IMR-90 (cell line): ENCODE measurements around the gene EFHB. TPM values are rescaled to one million over a fixed set of nuclear protein-coding genes. Genes with fewer than 3 reads are reported as not detected.

Experiments used
- ATAC-seq: fragments of 200-7000 bp; cut with Tn5 transposase; 2 replicates; pipeline ENCODE4 v1.9.1; 2020; ENCODE audit warnings: low read depth, mild to moderate bottlenecking, moderate library complexity
- BruUV-seq: library from RNA; stranded (reverse); fragments of 400-500 nt; replicated peaks from 2 replicates; lab custom pipeline; 2021; lab: Mats Ljungman, UMichigan
- CTCF ChIA-PET: fragments of 300-600 bp; formaldehyde crosslinking; extraction: SDS; loops from one replicate; lab custom pipeline; 2021; ENCODE audit warnings: antibody characterized with exemption; lab: Yijun Ruan, JAX
- POLR2A ChIA-PET: fragments of 300-600 bp; sonication (Branson Sonifier 250); formaldehyde crosslinking; loops from one replicate; lab custom pipeline; 2022; ENCODE audit warnings: antibody characterized with exemption; ENCODE audit not compliant: unreplicated experiment; lab: Charles Lee
- DNase-seq: peaks from one replicate; pipeline ENCODE4 v3.0.0; 2013
- H2AFZ ChIP-seq: replicated peaks from 2 replicates; pipeline ENCODE3; 2013; ENCODE audit warnings: low read length, mild to moderate bottlenecking; ENCODE audit not compliant: poor library complexity
- H2AK5ac ChIP-seq: 2 replicates; pipeline ENCODE4 v1.6.1; 2013; ENCODE audit warnings: low read depth, low read length, inconsistent platforms
- H2AK9ac ChIP-seq: replicated peaks from 2 replicates; pipeline ENCODE3; 2013; ENCODE audit warnings: mild to moderate bottlenecking, low read depth, low read length, moderate library complexity; ENCODE audit not compliant: poor library complexity
- H2BK120ac ChIP-seq: 2 replicates; pipeline ENCODE4 v1.6.1; 2013; ENCODE audit warnings: low read depth, low read length, inconsistent platforms
- H2BK15ac ChIP-seq: 3 replicates; pipeline ENCODE4 v1.6.1; 2013; ENCODE audit warnings: low read depth, low read length, inconsistent platforms
- H2BK20ac ChIP-seq: 2 replicates; pipeline ENCODE4 v1.6.1; 2013; ENCODE audit warnings: low read depth, mild to moderate bottlenecking, inconsistent platforms, low read length, moderate library complexity
- H2BK5ac ChIP-seq: 2 replicates; pipeline ENCODE4 v1.6.1; 2013; ENCODE audit warnings: mild to moderate bottlenecking, low read depth, low read length, inconsistent platforms; ENCODE audit not compliant: poor library complexity, severe bottlenecking
- H3K14ac ChIP-seq: replicated peaks from 2 replicates; pipeline ENCODE4 v1.6.1; 2013; ENCODE audit warnings: low read depth, low read length, inconsistent platforms
- H3K18ac ChIP-seq: 2 replicates; pipeline ENCODE4 v1.6.1; 2013; ENCODE audit warnings: low read depth, low read length, control low read depth
- H3K23ac ChIP-seq: 2 replicates; pipeline ENCODE4 v1.6.1; 2013; ENCODE audit warnings: low read depth, low read length, inconsistent platforms
- H3K27ac ChIP-seq: 2 replicates; pipeline ENCODE4 v1.5.1; 2013; ENCODE audit warnings: mild to moderate bottlenecking, control low read depth, low read length; ENCODE audit not compliant: insufficient read depth
- H3K27me3 ChIP-seq: 2 replicates; pipeline ENCODE4 v1.6.1; 2013; ENCODE audit warnings: low read length; ENCODE audit not compliant: control insufficient read depth, insufficient read depth
- H3K36me3 ChIP-seq: 2 replicates; pipeline ENCODE4 v1.6.1; 2013; ENCODE audit warnings: low read length, mixed read lengths; ENCODE audit not compliant: control insufficient read depth, insufficient read depth
- H3K4ac ChIP-seq: 2 replicates; pipeline ENCODE4 v1.6.1; 2013; ENCODE audit warnings: low read depth, low read length, inconsistent platforms
- H3K4me1 ChIP-seq: 2 replicates; pipeline ENCODE4 v1.6.1; 2013; ENCODE audit warnings: low read length, mixed read lengths; ENCODE audit not compliant: control insufficient read depth, insufficient read depth
- H3K4me2 ChIP-seq: 2 replicates; pipeline ENCODE4 v1.6.1; 2013; ENCODE audit warnings: low read depth, mild to moderate bottlenecking, control low read depth, low read length, moderate library complexity
- H3K4me3 ChIP-seq: 2 replicates; pipeline ENCODE4 v1.5.1; 2013; ENCODE audit warnings: low read depth, mild to moderate bottlenecking, control low read depth, low read length, moderate library complexity; ENCODE audit not compliant: insufficient read depth
- H3K56ac ChIP-seq: 2 replicates; pipeline ENCODE4 v1.6.1; 2013; ENCODE audit warnings: low read length, inconsistent platforms; ENCODE audit not compliant: insufficient read depth; ENCODE audit errors: extremely low read depth
- H3K79me1 ChIP-seq, 2 experiments: 2 replicates each; pipeline ENCODE4 v1.6.1; 2013; ENCODE audit warnings: low read length in 2 of 2, inconsistent platforms in 1 of 2, low read depth in 1 of 2
- H3K9ac ChIP-seq: 2 replicates; pipeline ENCODE4 v1.6.1; 2013; ENCODE audit warnings: low read depth, low read length, control low read depth
- H3K9me1 ChIP-seq: 2 replicates; pipeline ENCODE4 v1.6.1; 2013; ENCODE audit warnings: low read length, inconsistent platforms; ENCODE audit not compliant: insufficient read depth
- H3K9me3 ChIP-seq: 2 replicates; pipeline ENCODE4 v1.6.1; 2013; ENCODE audit warnings: low read length; ENCODE audit not compliant: control insufficient read depth, insufficient read depth
- H4K20me1 ChIP-seq: 2 replicates; pipeline ENCODE4 v1.6.1; 2013; ENCODE audit warnings: low read length, inconsistent platforms; ENCODE audit not compliant: insufficient read depth
- H4K5ac ChIP-seq: 2 replicates; pipeline ENCODE4 v1.6.1; 2013; ENCODE audit warnings: mild to moderate bottlenecking, low read depth, low read length, control low read depth
- H4K8ac ChIP-seq, 2 experiments: 2 replicates each; pipeline ENCODE4 v1.6.1; 2013; ENCODE audit warnings: low read depth in 2 of 2, low read length in 2 of 2, control low read depth in 1 of 2, inconsistent platforms in 1 of 2
- H4K91ac ChIP-seq: 2 replicates; pipeline ENCODE4 v1.6.1; 2013; ENCODE audit warnings: low read depth, low read length, inconsistent platforms; ENCODE audit not compliant: insufficient read depth
- BHLHE40 ChIP-seq: fragments of 150-350 bp; IDR thresholded peaks from 2 replicates; pipeline ENCODE4 v1.6.1; 2016; ENCODE audit warnings: mild to moderate bottlenecking, low read depth, low read length
- CEBPB ChIP-seq: IDR thresholded peaks from 2 replicates; pipeline ENCODE4 v1.6.1; 2012; ENCODE audit warnings: low read depth, low read length, improper control_type of control experiment
- CHD1 ChIP-seq: IDR thresholded peaks from 2 replicates; pipeline ENCODE4 v1.6.1; 2012; ENCODE audit warnings: low read depth, low read length, improper control_type of control experiment
- FOS ChIP-seq: fragments of 150-350 bp; IDR thresholded peaks from 2 replicates; pipeline ENCODE4 v1.6.1; 2016; ENCODE audit warnings: low read depth, low read length
- MXI1 ChIP-seq: IDR thresholded peaks from 2 replicates; pipeline ENCODE4 v1.6.1; 2012; ENCODE audit warnings: low read depth, mild to moderate bottlenecking, low read length, moderate library complexity, borderline replicate concordance
- POLR2A ChIP-seq: IDR thresholded peaks from 2 replicates; pipeline ENCODE4 v1.6.1; 2012; ENCODE audit warnings: mild to moderate bottlenecking, low read depth, low read length
- RAD21 ChIP-seq: IDR thresholded peaks from 2 replicates; pipeline ENCODE4 v1.6.1; 2012; ENCODE audit warnings: low read length, improper control_type of control experiment
- RCOR1 ChIP-seq: IDR thresholded peaks from 2 replicates; pipeline ENCODE4 v1.6.1; 2012; ENCODE audit warnings: mild to moderate bottlenecking, low read length, improper control_type of control experiment; ENCODE audit not compliant: insufficient replicate concordance
- RFX5 ChIP-seq: IDR thresholded peaks from 2 replicates; pipeline ENCODE4 v1.8.0; 2012; ENCODE audit warnings: low read depth, mild to moderate bottlenecking, low read length, moderate library complexity
- SMC3 ChIP-seq: fragments of 150-350 bp; IDR thresholded peaks from 2 replicates; pipeline ENCODE4 v1.6.1; 2016; ENCODE audit warnings: low read depth, mild to moderate bottlenecking, antibody characterized with exemption, low read length, moderate library complexity
- USF2 ChIP-seq: fragments of 150-350 bp; IDR thresholded peaks from 2 replicates; pipeline ENCODE4 v1.6.1; 2017; ENCODE audit warnings: mild to moderate bottlenecking, antibody characterized with exemption, low read length, low read depth
- WGBS, 2 experiments: methylation state at CpG; one replicate each; pipeline versions ENCODE4 v1.1.5 to v1.1.7; 2013; ENCODE audit warnings: missing lambda C conversion rate in 2 of 2; ENCODE audit not compliant: insufficient read length in 1 of 2; ENCODE audit errors: extremely low coverage in 2 of 2; 5-methylcytosine and 5-hydroxymethylcytosine counted together
- dilution Hi-C: fragments of 300-500 bp; cut with HindIII; formaldehyde crosslinking; loops from one replicate; pipeline ENCODE4 v1.14.3; 2018; ENCODE audit warnings: low sequenced_read_pairs; ENCODE audit not compliant: unreplicated experiment
- in situ Hi-C: fragments of 300-500 bp; cut with MboI; formaldehyde crosslinking; loops from 3 replicates; pipeline ENCODE4 v1.14.3; 2019; ENCODE audit warnings: low sequenced_read_pairs, inconsistent platforms, mixed read lengths
- intact Hi-C: fragments of 100-400 bp; cut with micrococcal nuclease; formaldehyde crosslinking; loops from 2 replicates; pipeline ENCODE4 v1.10.0; 2022
- polyA plus RNA-seq, 3 experiments: library from polyadenylated mRNA; depleted of rRNA; stranded (reverse); fragments of >200 nt; gene quantifications; 2 replicates each; pipeline ENCODE4 v1.2.3, GENCODE V29; 2012; ENCODE audit warnings: low replicate concordance in 1 of 3
- total RNA-seq: library from RNA; depleted of rRNA; stranded (reverse); fragments of >200 nt; gene quantifications from 2 replicates; pipeline ENCODE4 v1.2.3, GENCODE V29; 2012
- TF ChIP-seq, protein P1 (sequence below): conservative IDR thresholded peaks from 2 replicates; pipeline ENCODE4 v1.5.1; 2012; ENCODE audit warnings: mild to moderate bottlenecking, low read depth, low read length, improper control_type of control experiment

Gene EFHB
- total and polyA plus RNA-seq, 2 of the 4 experiments (the other 2 are of a cell fraction) = under 0.01 to 1.0 TPM

GRCh38 chr3:19901918-19902317, 32.1 kb downstream of the EFHB start:
- ChIA-PET POLR2A (no interaction called here), CTCF (interaction anchor here (0.6 kb wide), 2 partner anchors 9 to 13 kb away, joined by 3 read pairs; no protein-coding TSS in a partner anchor)
- H2AK5ac ChIP-seq = no peak overlapping the region
- no peak overlapping the region for H3K23ac ChIP-seq
- H3K4me2 ChIP-seq = no peak overlapping the region
- H3K36me3 ChIP-seq = no peaks in the 10 kb centered on the region
- H2BK120ac ChIP-seq = no peak overlapping the region
- no peaks in the 10 kb centered on the region for H3K9me3 ChIP-seq
- no peaks in the 10 kb centered on the region for H3K4me1 ChIP-seq
- no peaks in the 10 kb centered on the region for H3K27me3 ChIP-seq
- no peak overlapping the region for H4K91ac ChIP-seq
- WGBS, 2 experiments = no CpG with 5 or more reads among the region's 4 CpGs
- no peak overlapping the region for H2BK15ac ChIP-seq
- TF ChIP-seq RCOR1 (no peak), FOS (no peak), RFX5 (no peak), BHLHE40 (no peak), USF2 (no peak), POLR2A (no peak), RAD21 (no peak), CHD1 (no peak), MXI1 (no peak), SMC3 (no peak), CEBPB (no peak)
- TF ChIP-seq, protein P1, sequence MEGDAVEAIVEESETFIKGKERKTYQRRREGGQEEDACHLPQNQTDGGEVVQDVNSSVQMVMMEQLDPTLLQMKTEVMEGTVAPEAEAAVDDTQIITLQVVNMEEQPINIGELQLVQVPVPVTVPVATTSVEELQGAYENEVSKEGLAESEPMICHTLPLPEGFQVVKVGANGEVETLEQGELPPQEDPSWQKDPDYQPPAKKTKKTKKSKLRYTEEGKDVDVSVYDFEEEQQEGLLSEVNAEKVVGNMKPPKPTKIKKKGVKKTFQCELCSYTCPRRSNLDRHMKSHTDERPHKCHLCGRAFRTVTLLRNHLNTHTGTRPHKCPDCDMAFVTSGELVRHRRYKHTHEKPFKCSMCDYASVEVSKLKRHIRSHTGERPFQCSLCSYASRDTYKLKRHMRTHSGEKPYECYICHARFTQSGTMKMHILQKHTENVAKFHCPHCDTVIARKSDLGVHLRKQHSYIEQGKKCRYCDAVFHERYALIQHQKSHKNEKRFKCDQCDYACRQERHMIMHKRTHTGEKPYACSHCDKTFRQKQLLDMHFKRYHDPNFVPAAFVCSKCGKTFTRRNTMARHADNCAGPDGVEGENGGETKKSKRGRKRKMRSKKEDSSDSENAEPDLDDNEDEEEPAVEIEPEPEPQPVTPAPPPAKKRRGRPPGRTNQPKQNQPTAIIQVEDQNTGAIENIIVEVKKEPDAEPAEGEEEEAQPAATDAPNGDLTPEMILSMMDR = no peak
- no peaks in the 10 kb centered on the region for H3K79me1 ChIP-seq
- no peak overlapping the region for H3K18ac ChIP-seq
- H2AK9ac ChIP-seq = no peak overlapping the region
- no peak overlapping the region for H3K14ac ChIP-seq
- H3K9me1 ChIP-seq = no peaks in the 10 kb centered on the region
- no TSS peak for BruUV-seq
- DNase-seq = no peak
- intact Hi-C loops (no loop called here), in situ Hi-C loops (no loop called here), dilution Hi-C loops (no loop called here)
- no peak overlapping the region for H3K4me3 ChIP-seq
- no peak overlapping the region for H4K8ac ChIP-seq
- ATAC-seq = no peak
- H2AFZ ChIP-seq = no peak overlapping the region
- no peak overlapping the region for H3K4ac ChIP-seq
- H2BK5ac ChIP-seq = no peak overlapping the region
- no peak overlapping the region for H3K56ac ChIP-seq
- no peaks in the 10 kb centered on the region for H4K20me1 ChIP-seq
- no peak overlapping the region for H2BK20ac ChIP-seq
- no peak overlapping the region for H3K27ac ChIP-seq
- H4K5ac ChIP-seq = no peak overlapping the region
- H3K9ac ChIP-seq = no peak overlapping the region
